HG03439 (cell line): ENCODE results near the gene CRYGD.

Experiments used
- ATAC-seq: cut with Tn5 transposase; IDR thresholded peaks from one replicate; pipeline ENCODE4 v1.9.1; 2021; ENCODE audit warnings: mild to moderate bottlenecking, moderate library complexity; ENCODE audit not compliant: unreplicated experiment

Gene CRYGD

DNA sequence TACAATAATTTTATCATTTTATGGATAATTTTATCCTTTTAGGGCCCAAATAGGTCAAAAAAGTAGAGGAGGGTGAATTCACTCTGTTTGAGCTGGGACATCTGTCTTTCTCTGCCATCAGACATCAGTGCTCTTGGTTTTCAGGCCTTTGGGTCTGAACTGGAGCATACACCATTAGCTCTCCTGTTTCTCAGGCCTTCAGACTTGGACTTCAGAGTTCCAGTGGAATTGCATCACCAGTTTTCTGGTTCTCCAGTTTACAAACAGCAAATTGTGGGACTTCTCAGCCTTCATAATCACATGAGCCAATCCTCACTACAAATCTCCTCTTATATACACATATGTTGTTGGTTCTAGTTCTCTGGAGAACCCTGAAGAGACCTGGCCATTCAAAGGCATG, 33.9 kb downstream of the CRYGD start:
- no peak for ATAC-seq

DNA sequence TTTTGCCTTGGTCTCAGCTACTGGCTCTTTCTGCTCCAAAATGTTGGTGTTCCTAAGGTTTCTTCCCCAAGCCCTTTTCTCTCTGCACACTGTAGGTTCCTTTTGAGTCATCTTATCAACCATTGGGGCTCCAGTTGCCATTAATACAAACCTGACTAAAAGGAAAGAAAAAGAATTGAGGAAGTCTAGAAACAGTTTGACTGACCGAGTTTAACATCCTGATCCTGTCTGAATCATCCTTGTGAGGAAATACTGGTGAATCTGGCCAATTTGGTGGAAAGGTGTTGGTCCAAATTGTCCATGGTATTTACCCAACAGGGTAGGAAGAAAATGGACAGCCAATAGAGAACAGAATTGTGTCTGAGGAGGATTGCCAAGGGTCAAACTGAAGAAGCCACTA, 38.3 kb downstream of the CRYGD start:
- ATAC-seq = no peak

DNA sequence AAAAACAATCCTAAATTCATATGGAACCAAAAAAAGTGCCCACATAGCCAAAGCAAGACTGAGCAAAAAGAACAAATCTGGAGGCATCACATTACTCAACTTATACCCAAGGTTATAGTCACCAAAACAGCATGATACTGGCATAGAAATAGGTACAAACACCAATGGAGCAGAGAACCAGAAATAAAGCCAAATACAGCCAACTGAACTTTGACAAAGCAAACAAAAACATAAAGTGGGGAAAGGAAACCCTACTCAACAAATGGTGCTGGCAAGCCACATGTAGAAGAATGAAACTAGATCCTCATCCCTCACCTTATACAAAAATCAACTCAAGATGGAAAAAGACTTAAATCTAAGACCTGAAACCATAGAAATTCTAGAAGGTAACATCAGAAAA, 40.5 kb downstream of the CRYGD start:
- no peak for ATAC-seq

DNA sequence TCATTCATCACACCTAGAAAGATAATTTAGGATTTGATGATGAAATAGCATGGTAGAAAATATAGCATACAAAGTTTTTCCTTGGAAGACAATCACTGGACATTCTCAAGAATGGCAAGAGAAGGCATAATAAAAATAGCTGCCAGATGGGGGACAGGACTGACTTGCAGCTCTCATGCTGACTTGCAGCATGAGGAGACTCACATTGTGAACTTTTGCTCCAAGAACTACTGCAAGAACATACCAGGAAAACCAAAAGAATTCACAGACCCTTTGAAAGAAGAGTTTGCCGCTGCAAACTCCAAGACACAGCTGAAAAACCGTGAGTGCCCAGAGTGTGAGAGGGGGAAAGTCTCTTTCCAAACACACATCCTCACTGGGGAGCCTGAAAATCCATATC, 47.0 kb downstream of the CRYGD start:
- ATAC-seq = no peak

DNA sequence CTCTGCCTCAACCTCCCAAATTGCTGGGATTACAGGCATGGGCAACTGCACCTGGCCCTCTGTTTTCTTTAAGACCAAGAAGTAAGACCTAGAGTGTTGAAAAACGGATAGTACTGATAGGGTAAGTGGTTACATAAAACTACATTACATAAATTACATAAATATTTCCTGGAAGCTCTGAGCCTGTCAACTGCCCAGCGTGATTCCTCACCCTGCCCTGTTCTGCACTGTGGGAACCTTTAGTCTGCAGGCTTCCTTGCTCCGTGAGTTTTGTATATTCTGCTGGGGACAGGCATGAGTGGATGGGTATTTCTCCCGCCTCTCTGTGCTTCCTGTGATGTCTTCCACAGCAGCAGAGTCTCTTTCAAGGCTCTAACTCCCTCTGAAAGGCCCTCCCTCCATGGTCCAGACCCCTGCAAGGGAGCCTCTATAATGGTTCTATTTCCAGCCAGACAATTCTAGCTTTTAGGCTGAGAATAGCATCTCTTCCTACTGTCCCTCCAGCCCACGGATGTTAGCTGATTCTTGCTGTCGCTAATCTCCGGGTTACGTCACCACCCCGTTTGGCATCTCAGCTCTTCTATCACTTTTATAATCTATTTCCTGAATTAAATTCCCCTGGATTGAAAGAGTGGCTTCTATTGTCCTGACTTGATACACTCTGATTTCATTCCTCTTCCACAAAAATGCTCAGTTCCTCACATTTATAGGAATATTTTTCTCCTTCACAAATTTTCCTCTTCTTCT, 49.5 kb downstream of the CRYGD start:
- ATAC-seq = no peak

DNA sequence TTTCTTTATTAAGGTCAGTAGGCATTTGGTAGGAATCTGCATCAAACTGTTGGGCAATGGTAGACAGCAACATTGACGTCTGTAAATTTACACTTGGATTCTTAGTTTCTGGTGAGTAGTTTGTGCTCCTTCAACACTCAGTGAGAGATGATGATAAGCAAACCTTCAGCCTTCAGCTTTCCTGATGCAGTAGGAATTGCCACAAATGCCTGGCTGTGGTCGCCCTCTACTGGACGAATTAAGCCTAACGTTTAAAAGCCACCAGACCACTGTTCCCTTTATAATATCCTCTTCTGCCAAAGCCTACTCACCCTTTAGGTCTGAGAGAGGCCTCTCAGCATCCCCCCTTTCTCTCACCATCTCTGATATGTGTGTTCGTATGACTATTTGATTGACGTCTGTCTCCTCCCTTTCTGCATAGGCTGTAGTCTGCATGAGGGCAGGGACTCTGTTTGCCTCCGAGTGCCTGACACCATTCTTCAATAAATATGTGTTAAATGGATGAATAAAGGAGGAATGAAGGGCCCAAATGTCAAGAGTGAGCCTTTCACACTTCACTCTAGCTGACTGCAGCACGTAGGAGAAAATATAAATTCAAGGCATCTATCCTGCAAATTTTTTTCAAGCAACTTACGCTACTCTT, 52.0 kb downstream of the CRYGD start:
- ATAC-seq = peak; percentile 74
